ENCODE data around the gene CCDC142.
"Not testable (repeated sequence)": the region's sequence is repeated elsewhere in the genome, so short reads cannot be mapped to it uniquely, and the experiment has no call there.

The CCDC142 gene

GRCh38 chr2:74470742-74471141 lies 12.1 kb downstream of the CCDC142 start:
- not testable (repeated sequence) for H3K4me1 ChIP-seq (ENCODE audit: control insufficient read depth, insufficient read depth, low read length); H3K9ac ChIP-seq (ENCODE audit: low read depth, low read length); H3K9me3 ChIP-seq (ENCODE audit: control insufficient read depth, insufficient read depth, low read length); H3K27me3 ChIP-seq (ENCODE audit: control insufficient read depth, insufficient read depth, low read length); H3K4me3 ChIP-seq (ENCODE audit: low read depth, low read length)
- H3K36me3 ChIP-seq (ENCODE audit: control insufficient read depth, insufficient read depth, low read length) = peaks cover 11% of the 10 kb centered on the region

- Histone ChIP-seq H3K4me1 (ENCODE audit: control insufficient read depth, insufficient read depth, low read length) (no peaks in the 10 kb centered on the region), H3K27me3 (ENCODE audit: control insufficient read depth, insufficient read depth, low read length) (no peaks in the 10 kb centered on the region), H3K9me3 (ENCODE audit: control insufficient read depth, insufficient read depth, low read length) (no peaks in the 10 kb centered on the region), H3K36me3 (ENCODE audit: control insufficient read depth, insufficient read depth, low read length) (peaks cover 14% of the 10 kb centered on the region), H3K4me3 (ENCODE audit: low read depth, low read length) (peak overlapping the region; percentile 89), H3K9ac (ENCODE audit: low read depth, low read length) (peak overlapping the region; percentile 76)
Measured at GRCh38 chr2:74464406-74464805, 18.4 kb downstream of the CCDC142 start.

GRCh38 chr2:74462786-74463105 lies 20.1 kb downstream of the CCDC142 start:
- H3K4me3 ChIP-seq (ENCODE audit: low read depth, low read length) = no peak overlapping the region
- no peaks in the 10 kb centered on the region for H3K4me1 ChIP-seq (ENCODE audit: control insufficient read depth, insufficient read depth, low read length)
- H3K36me3 ChIP-seq (ENCODE audit: control insufficient read depth, insufficient read depth, low read length) = peaks cover 14% of the 10 kb centered on the region
- H3K9me3 ChIP-seq (ENCODE audit: control insufficient read depth, insufficient read depth, low read length) = no peaks in the 10 kb centered on the region
- no peak overlapping the region for H3K9ac ChIP-seq (ENCODE audit: low read depth, low read length)
- no peaks in the 10 kb centered on the region for H3K27me3 ChIP-seq (ENCODE audit: control insufficient read depth, insufficient read depth, low read length)

GRCh38 chr2:74462054-74462785 lies 20.6 kb downstream of the CCDC142 start:
- Histone ChIP-seq H3K4me3 (ENCODE audit: low read depth, low read length) (no peak overlapping the region), H3K9me3 (ENCODE audit: control insufficient read depth, insufficient read depth, low read length) (no peaks in the 10 kb centered on the region), H3K36me3 (ENCODE audit: control insufficient read depth, insufficient read depth, low read length) (peaks cover 14% of the 10 kb centered on the region), H3K9ac (ENCODE audit: low read depth, low read length) (no peak overlapping the region), H3K27me3 (ENCODE audit: control insufficient read depth, insufficient read depth, low read length) (no peaks in the 10 kb centered on the region), H3K4me1 (ENCODE audit: control insufficient read depth, insufficient read depth, low read length) (no peaks in the 10 kb centered on the region)

GRCh38 chr2:74461187-74462053 lies 21.4 kb downstream of the CCDC142 start:
- H3K9ac ChIP-seq (ENCODE audit: low read depth, low read length) = no peak overlapping the region
- no peak overlapping the region for H3K4me3 ChIP-seq (ENCODE audit: low read depth, low read length)
- H3K36me3 ChIP-seq (ENCODE audit: control insufficient read depth, insufficient read depth, low read length) = peaks cover 14% of the 10 kb centered on the region
- H3K4me1 ChIP-seq (ENCODE audit: control insufficient read depth, insufficient read depth, low read length) = peaks cover 6% of the 10 kb centered on the region
- no peaks in the 10 kb centered on the region for H3K27me3 ChIP-seq (ENCODE audit: control insufficient read depth, insufficient read depth, low read length)
- H3K9me3 ChIP-seq (ENCODE audit: control insufficient read depth, insufficient read depth, low read length) = no peaks in the 10 kb centered on the region

- H3K9me3 ChIP-seq (ENCODE audit: control insufficient read depth, insufficient read depth, low read length); H3K9ac ChIP-seq (ENCODE audit: low read depth, low read length); H3K27me3 ChIP-seq (ENCODE audit: control insufficient read depth, insufficient read depth, low read length); H3K4me1 ChIP-seq (ENCODE audit: control insufficient read depth, insufficient read depth, low read length); H3K4me3 ChIP-seq (ENCODE audit: low read depth, low read length): not testable (repeated sequence)
- peaks cover 14% of the 10 kb centered on the region for H3K36me3 ChIP-seq (ENCODE audit: control insufficient read depth, insufficient read depth, low read length)
Measured at GRCh38 chr2:74460187-74460586, 22.6 kb downstream of the CCDC142 start.

- Histone ChIP-seq H3K36me3 (ENCODE audit: control insufficient read depth, insufficient read depth, low read length) (peaks cover 14% of the 10 kb centered on the region), H3K4me3 (ENCODE audit: low read depth, low read length) (peak overlapping the region; percentile 84)
- not testable (repeated sequence) for H3K9me3 ChIP-seq (ENCODE audit: control insufficient read depth, insufficient read depth, low read length); H3K9ac ChIP-seq (ENCODE audit: low read depth, low read length); H3K4me1 ChIP-seq (ENCODE audit: control insufficient read depth, insufficient read depth, low read length); H3K27me3 ChIP-seq (ENCODE audit: control insufficient read depth, insufficient read depth, low read length)
Measured at GRCh38 chr2:74459503-74460118, 23.2 kb downstream of the CCDC142 start.

- no peaks in the 10 kb centered on the region for H3K27me3 ChIP-seq (ENCODE audit: control insufficient read depth, insufficient read depth, low read length)
- H3K9me3 ChIP-seq (ENCODE audit: control insufficient read depth, insufficient read depth, low read length) = no peaks in the 10 kb centered on the region
- H3K36me3 ChIP-seq (ENCODE audit: control insufficient read depth, insufficient read depth, low read length) = peaks cover 14% of the 10 kb centered on the region
- peaks cover 6% of the 10 kb centered on the region for H3K4me1 ChIP-seq (ENCODE audit: control insufficient read depth, insufficient read depth, low read length)
- H3K9ac ChIP-seq (ENCODE audit: low read depth, low read length) = peak overlapping the region; percentile 89
- peak overlapping the region; percentile 84 for H3K4me3 ChIP-seq (ENCODE audit: low read depth, low read length)
Measured at GRCh38 chr2:74458938-74459363, 23.8 kb downstream of the CCDC142 start.

GRCh38 chr2:74458132-74458937 lies 24.5 kb downstream of the CCDC142 start, which contains the start of gene WBP1:
Gene WBP1, plus strand, starts transcription at chr2:74458438. Its CDS starts 165 bp downstream, at chr2:74458603.
- H3K9ac ChIP-seq (ENCODE audit: low read depth, low read length) = peak within 1 kb of the TSS; percentile 89
- H3K4me3 ChIP-seq (ENCODE audit: low read depth, low read length) = peak within 1 kb of the TSS; percentile 84
- peaks cover 14% of the 10 kb centered on the region for H3K36me3 ChIP-seq (ENCODE audit: control insufficient read depth, insufficient read depth, low read length)
- no peaks in the 10 kb centered on the region for H3K27me3 ChIP-seq (ENCODE audit: control insufficient read depth, insufficient read depth, low read length)
- no peaks in the 10 kb centered on the region for H3K9me3 ChIP-seq (ENCODE audit: control insufficient read depth, insufficient read depth, low read length)
- H3K4me1 ChIP-seq (ENCODE audit: control insufficient read depth, insufficient read depth, low read length) = peaks cover 6% of the 10 kb centered on the region

GRCh38 chr2:74457549-74458131 lies 25.2 kb downstream of the CCDC142 start:
- Histone ChIP-seq H3K4me1 (ENCODE audit: control insufficient read depth, insufficient read depth, low read length) (peaks cover 6% of the 10 kb centered on the region), H3K36me3 (ENCODE audit: control insufficient read depth, insufficient read depth, low read length) (peaks cover 10% of the 10 kb centered on the region), H3K9me3 (ENCODE audit: control insufficient read depth, insufficient read depth, low read length) (no peaks in the 10 kb centered on the region), H3K27me3 (ENCODE audit: control insufficient read depth, insufficient read depth, low read length) (no peaks in the 10 kb centered on the region), H3K4me3 (ENCODE audit: low read depth, low read length) (peak overlapping the region; percentile 82), H3K9ac (ENCODE audit: low read depth, low read length) (peak overlapping the region; percentile 76)

GRCh38 chr2:74457129-74457548 lies 25.7 kb downstream of the CCDC142 start:
- no peaks in the 10 kb centered on the region for H3K27me3 ChIP-seq (ENCODE audit: control insufficient read depth, insufficient read depth, low read length)
- peaks cover 6% of the 10 kb centered on the region for H3K4me1 ChIP-seq (ENCODE audit: control insufficient read depth, insufficient read depth, low read length)
- H3K36me3 ChIP-seq (ENCODE audit: control insufficient read depth, insufficient read depth, low read length) = peaks cover 5% of the 10 kb centered on the region
- no peaks in the 10 kb centered on the region for H3K9me3 ChIP-seq (ENCODE audit: control insufficient read depth, insufficient read depth, low read length)
- peak overlapping the region; percentile 73 for H3K9ac ChIP-seq (ENCODE audit: low read depth, low read length)
- peak overlapping the region; percentile 82 for H3K4me3 ChIP-seq (ENCODE audit: low read depth, low read length)

Data from iPS-15b (cell line).